BLaER1 treated with 17β-estradiol and CSF1 and Interleukin-3, amounts not matched to agents 10 nM and 100 nM (cell line): ENCODE data around the gene DCPS.
"Not testable (repeated sequence)": the region's sequence is repeated elsewhere in the genome, so short reads cannot be mapped to it uniquely, and the experiment has no call there.

Source experiments
- H3K27ac ChIP-seq, 11 experiments: shearing (Covaris generic); formaldehyde crosslinking; 2 replicates each; pipeline ENCODE4 v1.8.1; 2022
- H3K27me3 ChIP-seq, 11 experiments: shearing (Covaris generic); formaldehyde crosslinking; 2 replicates each; pipeline ENCODE4 v1.8.1; 2022
- H3K36me3 ChIP-seq, 11 experiments: shearing (Covaris generic); formaldehyde crosslinking; 2 replicates each; pipeline ENCODE4 v1.8.1; 2022
- H3K4me1 ChIP-seq, 10 experiments: shearing (Covaris generic); formaldehyde crosslinking; 2 replicates each; pipeline ENCODE4 v1.8.1; 2022
- H3K4me2 ChIP-seq, 11 experiments: shearing (Covaris generic); formaldehyde crosslinking; 2 replicates each; pipeline ENCODE4 v1.8.1; 2022
- H3K4me3 ChIP-seq, 10 experiments: shearing (Covaris generic); formaldehyde crosslinking; 2 replicates each; pipeline ENCODE4 v1.8.1; 2022
- H3K9ac ChIP-seq, 11 experiments: shearing (Covaris generic); formaldehyde crosslinking; 2 replicates each; pipeline ENCODE4 v1.8.1; 2022
- H3K9me3 ChIP-seq, 11 experiments: shearing (Covaris generic); formaldehyde crosslinking; replicated peaks in 1 of 11; 2 replicates each; pipeline ENCODE4 v1.8.1; 2022
- H4K20me1 ChIP-seq, 11 experiments: shearing (Covaris generic); formaldehyde crosslinking; 2 replicates each; pipeline ENCODE4 v1.8.1; 2022
- Cebpa-rat ChIP-seq, 11 experiments: shearing (Covaris generic); IDR thresholded peaks; 2 replicates each; pipeline ENCODE4 v1.8.1; 2022

The DCPS gene

GRCh38 chr11:126358763-126359160, 54.9 kb downstream of the DCPS start:
- H3K27ac ChIP-seq, result no peak overlapping the region
- H3K4me2 ChIP-seq, result peak overlapping the region in 3 of 11 experiments; percentile 7 to 99 (median 15); a peak in 2 of 22 replicates
- no peak overlapping the region for H3K9ac ChIP-seq
- H4K20me1 ChIP-seq, result peaks cover 0 to 44% (median 6%) of the 10 kb centered on the region in 11 experiments; a peak in 10 of 22 replicates
- H3K4me1 ChIP-seq, result peaks cover 28 to 71% (median 50%) of the 10 kb centered on the region in 10 experiments
- H3K36me3 ChIP-seq, result no peaks in the 10 kb centered on the region; a peak in 1 of 22 replicates
- TF ChIP-seq Cebpa-rat (IDR thresholded peaks at IDR 0.05), result no peak
- no peaks in the 10 kb centered on the region for H3K9me3 ChIP-seq
- H3K4me3 ChIP-seq, result no peak overlapping the region
- H3K27me3 ChIP-seq, result no peaks in the 10 kb centered on the region

DNA sequence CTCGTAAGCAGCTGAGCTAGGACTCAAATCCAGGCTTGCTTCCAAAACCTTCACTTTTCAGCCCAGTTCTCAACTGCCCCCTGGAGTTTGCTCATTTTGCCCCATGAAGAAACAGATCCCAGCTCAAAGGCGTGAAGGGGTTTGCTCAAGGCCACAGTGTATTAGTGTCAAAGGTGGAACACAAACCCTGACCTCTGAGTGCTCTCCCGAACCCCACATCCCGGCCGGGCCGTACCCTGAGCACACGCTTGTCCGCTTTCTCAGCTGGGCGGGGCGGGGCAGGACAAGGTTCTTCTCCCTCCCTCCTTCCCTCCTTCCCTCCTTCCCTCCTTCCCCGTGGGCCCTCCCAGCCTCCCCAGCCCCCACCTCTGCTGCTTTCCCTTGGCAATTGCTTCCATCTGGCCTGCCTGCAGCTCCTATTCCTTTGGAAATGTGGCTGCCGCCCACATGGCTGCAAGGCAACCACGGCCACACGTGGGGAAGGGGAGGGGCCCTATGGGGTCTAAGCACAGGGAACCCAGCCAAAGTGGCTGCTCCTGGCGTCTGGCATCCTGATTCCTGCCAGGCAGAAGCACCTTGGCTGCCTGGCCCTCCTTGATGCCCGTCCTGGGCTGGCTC, 55.7 kb downstream of the DCPS start:
- Histone ChIP-seq H3K9ac (no peak overlapping the region), H3K4me3 (no peak overlapping the region), H3K4me1 (peaks cover 20 to 66% (median 45%) of the 10 kb centered on the region in 10 experiments), H3K4me2 (peak overlapping the region in 5 of 11 experiments; percentile 9 to 31 (median 12); a peak in 2 of 22 replicates), H4K20me1 (peaks cover 0 to 46% (median 6%) of the 10 kb centered on the region in 11 experiments; a peak in 9 of 22 replicates), H3K36me3 (no peaks in the 10 kb centered on the region; a peak in 1 of 22 replicates), H3K27me3 (no peaks in the 10 kb centered on the region), H3K27ac (no peak overlapping the region), H3K9me3 (no peaks in the 10 kb centered on the region)
- no peak for TF ChIP-seq Cebpa-rat (IDR thresholded peaks at IDR 0.05)

DNA sequence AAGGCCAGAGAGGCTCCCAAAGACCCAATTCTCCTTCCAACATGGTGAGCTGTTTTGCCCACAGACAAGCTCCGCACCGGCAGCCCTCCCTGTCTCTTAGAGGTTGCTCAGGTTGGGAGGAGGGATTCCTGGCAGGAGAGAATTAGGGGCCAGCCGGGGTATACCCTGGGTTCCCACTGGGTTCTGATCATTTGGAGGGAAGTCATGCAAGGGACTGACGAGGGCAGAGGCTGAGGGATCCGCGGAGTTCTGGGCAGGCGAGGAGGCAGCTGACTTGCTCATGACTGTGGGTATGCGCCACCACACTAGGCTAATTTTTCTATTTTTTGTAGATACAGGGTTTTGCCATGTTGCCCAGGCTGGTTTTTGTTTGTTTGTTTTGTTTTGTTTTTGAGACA, 56.2 kb downstream of the DCPS start:
- Histone ChIP-seq H3K9me3 (no peaks in the 10 kb centered on the region), H3K4me2 (peak overlapping the region in 4 of 11 experiments; percentile 10 to 31 (median 14); a peak in 2 of 22 replicates), H3K27me3 (no peaks in the 10 kb centered on the region), H4K20me1 (peaks cover 0 to 46% (median 6%) of the 10 kb centered on the region in 11 experiments; a peak in 9 of 22 replicates), H3K27ac (no peak overlapping the region), H3K9ac (no peak overlapping the region), H3K4me3 (no peak overlapping the region), H3K36me3 (no peaks in the 10 kb centered on the region; a peak in 1 of 22 replicates), H3K4me1 (peaks cover 15 to 61% (median 40%) of the 10 kb centered on the region in 10 experiments)
- TF ChIP-seq Cebpa-rat (IDR thresholded peaks at IDR 0.05), result no peak

DNA sequence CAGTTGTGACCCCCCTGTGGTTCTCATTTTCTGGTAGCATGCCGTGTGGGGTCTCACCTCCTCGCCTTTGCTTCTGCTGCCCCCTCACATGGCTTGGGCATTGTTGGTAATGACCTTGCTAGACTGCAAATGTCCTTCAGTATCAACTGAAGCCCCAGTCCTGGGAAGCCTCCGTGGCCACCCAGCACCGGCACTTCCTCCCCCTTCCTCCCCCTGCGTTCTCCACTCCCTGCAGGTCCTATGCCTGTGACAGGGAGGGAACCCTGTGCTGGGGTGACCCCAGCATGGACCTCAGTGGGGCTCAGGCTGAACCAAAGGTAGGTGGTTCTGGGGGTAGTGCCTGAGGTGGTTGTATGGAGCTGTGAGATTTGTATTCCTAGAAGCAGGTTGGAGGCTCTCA, 57.5 kb downstream of the DCPS start:
- Histone ChIP-seq H3K4me3 (no peak overlapping the region), H3K9me3 (no peaks in the 10 kb centered on the region), H3K4me2 (no peak overlapping the region), H3K4me1 (peaks cover 14 to 62% (median 41%) of the 10 kb centered on the region in 10 experiments), H4K20me1 (peaks cover 0 to 46% (median 9%) of the 10 kb centered on the region in 11 experiments; a peak in 11 of 22 replicates), H3K9ac (no peak overlapping the region), H3K36me3 (no peaks in the 10 kb centered on the region; a peak in 1 of 22 replicates), H3K27me3 (no peaks in the 10 kb centered on the region), H3K27ac (no peak overlapping the region)
- no peak for TF ChIP-seq Cebpa-rat (IDR thresholded peaks at IDR 0.05)

DNA sequence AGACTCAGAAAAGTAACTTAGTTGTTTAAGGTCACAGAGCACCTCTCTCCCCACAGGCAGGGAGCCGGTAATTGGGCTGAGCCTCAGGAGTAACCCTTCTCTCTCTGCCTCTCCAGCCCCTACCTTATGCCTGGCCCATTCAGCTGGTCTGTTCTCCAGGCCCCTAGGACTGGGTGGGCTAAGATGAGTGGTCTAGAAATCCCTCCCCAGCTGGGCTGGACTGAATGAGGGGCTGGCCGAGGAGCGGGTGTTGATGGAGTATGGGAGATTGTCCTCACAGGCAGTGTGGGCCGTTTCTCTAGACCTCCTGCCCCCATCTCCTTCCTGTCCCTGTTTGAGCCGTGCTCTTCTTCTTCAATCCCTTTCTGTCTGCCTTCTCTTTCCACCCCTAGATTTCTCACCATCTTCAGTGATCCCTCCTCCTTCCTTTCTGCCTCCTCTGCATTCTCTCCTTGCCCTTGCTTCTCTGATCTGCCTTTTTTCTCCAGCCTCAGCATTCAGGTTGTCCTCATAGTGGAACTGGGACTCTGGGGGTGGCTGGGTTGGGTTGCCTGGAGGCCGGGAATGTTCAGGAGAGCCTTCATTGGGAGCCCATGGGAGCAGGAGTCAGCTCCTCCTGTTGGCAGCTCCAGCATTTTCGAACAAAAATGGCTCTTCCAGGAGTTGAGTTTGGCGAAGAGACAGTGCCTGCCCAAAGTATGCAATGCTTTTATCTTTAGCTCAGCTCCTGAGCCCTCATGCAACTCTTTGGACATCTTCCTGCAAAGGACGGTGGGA, 59.2 kb downstream of the DCPS start:
- Histone ChIP-seq H4K20me1 (peaks cover 0 to 41% (median 19%) of the 10 kb centered on the region in 11 experiments; a peak in 14 of 22 replicates), H3K27me3 (no peaks in the 10 kb centered on the region), H3K27ac (no peak overlapping the region), H3K9me3 (no peaks in the 10 kb centered on the region), H3K4me1 (peaks cover 15 to 64% (median 44%) of the 10 kb centered on the region in 10 experiments), H3K36me3 (no peaks in the 10 kb centered on the region; a peak in 1 of 22 replicates), H3K4me3 (no peak overlapping the region), H3K4me2 (peak overlapping the region in 1 of 11 experiments; percentile 18; a peak in 2 of 22 replicates), H3K9ac (no peak overlapping the region)
- no peak for TF ChIP-seq Cebpa-rat (IDR thresholded peaks at IDR 0.05)

DNA sequence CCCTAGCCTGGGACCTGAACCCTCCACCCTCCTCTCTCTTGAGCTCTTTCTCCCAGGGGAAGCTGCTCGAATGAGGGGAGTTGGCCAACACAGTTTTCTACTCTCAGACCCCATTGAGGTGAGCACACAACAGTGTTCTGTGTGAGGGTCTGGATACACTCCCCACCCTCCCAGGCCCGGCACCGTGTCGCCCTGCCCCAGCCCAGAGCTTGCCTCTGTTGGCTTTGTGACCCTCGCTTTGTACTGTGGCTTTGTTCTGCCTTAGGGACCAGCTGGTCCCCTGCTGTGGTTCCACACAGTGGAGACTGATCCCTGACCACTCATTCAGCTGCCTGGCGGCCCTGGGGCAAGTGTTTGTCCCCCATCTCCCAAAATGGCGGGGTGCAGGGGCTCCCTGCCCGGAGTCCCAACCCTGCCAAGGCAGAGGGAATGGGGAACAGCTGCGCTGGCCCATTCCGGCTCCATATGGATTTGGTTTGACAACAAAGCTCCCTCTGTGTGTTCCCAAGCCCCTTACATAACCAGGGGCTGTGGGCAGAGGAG, 59.9 kb downstream of the DCPS start:
- H3K4me3 ChIP-seq, result no peak overlapping the region
- peak overlapping the region in 2 of 11 experiments; percentile 15 to 18; a peak in 3 of 22 replicates for H3K4me2 ChIP-seq
- no peaks in the 10 kb centered on the region for H3K27me3 ChIP-seq
- TF ChIP-seq Cebpa-rat (IDR thresholded peaks at IDR 0.05), result no peak
- no peak overlapping the region for H3K27ac ChIP-seq
- no peaks in the 10 kb centered on the region for H3K9me3 ChIP-seq
- no peaks in the 10 kb centered on the region; a peak in 1 of 22 replicates for H3K36me3 ChIP-seq
- peaks cover 22 to 64% (median 44%) of the 10 kb centered on the region in 10 experiments for H3K4me1 ChIP-seq
- peaks cover 0 to 40% (median 19%) of the 10 kb centered on the region in 11 experiments; a peak in 14 of 22 replicates for H4K20me1 ChIP-seq
- no peak overlapping the region for H3K9ac ChIP-seq

DNA sequence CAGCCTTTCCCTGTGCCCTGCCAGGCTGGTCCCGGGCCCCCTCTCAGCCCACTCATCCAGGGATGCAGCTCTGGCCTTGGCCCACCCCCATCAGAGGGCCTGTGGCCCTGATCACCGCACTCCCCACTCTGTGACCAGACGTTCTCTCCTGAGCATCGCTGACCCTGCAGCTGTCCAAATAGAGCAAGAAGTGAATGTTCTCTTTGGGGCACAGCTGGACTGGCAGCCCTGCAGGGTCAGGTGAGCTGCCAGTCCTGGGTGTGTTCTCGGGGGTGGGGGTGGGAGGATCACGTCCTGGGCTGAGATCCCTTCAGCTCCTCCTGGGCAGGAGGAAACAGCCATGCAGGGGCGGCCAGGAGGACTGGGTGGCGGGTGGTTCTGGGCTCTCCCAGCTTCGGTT, 60.9 kb downstream of the DCPS start:
- H3K4me2 ChIP-seq, H3K27ac ChIP-seq, H3K36me3 ChIP-seq, H3K4me3 ChIP-seq, H3K27me3 ChIP-seq, H3K9me3 ChIP-seq, H3K9ac ChIP-seq: not testable (repeated sequence)
- Histone ChIP-seq H4K20me1 (peaks cover 0 to 42% (median 23%) of the 10 kb centered on the region in 11 experiments; a peak in 14 of 22 replicates), H3K4me1 (peaks cover 28 to 61% (median 46%) of the 10 kb centered on the region in 10 experiments)

- not testable (repeated sequence) for H3K27ac ChIP-seq, H3K9me3 ChIP-seq, H3K9ac ChIP-seq, H3K4me3 ChIP-seq, H3K36me3 ChIP-seq, H3K4me2 ChIP-seq, H3K27me3 ChIP-seq
- Histone ChIP-seq H3K4me1 (peaks cover 28 to 54% (median 43%) of the 10 kb centered on the region in 10 experiments), H4K20me1 (peaks cover 0 to 40% (median 23%) of the 10 kb centered on the region in 11 experiments; a peak in 14 of 22 replicates)
Measured at GRCh38 chr11:126365508-126365907, 61.6 kb downstream of the DCPS start.
